B cell (primary cell): Measurements from ENCODE around the gene RSPO4. TPM values are rescaled to one million over a fixed set of nuclear protein-coding genes. Genes with fewer than 3 reads are reported as not detected.

Experiments
- ATAC-seq: fragments of 200-7000 bp; cut with Tn5 transposase; one replicate; pipeline ENCODE4 v1.10.0; 2021; ENCODE audit warnings: low read depth, mild to moderate bottlenecking, moderate number of reproducible peaks, moderate library complexity
- CTCF ChIA-PET: fragments of 350-600 bp; sonication (Branson Sonifier 250); formaldehyde crosslinking; loops from one replicate; lab custom pipeline; 2021; ENCODE audit warnings: antibody characterized with exemption, inconsistent platforms; lab: Charles Lee
- POLR2A ChIA-PET: fragments of 350-600 bp; sonication (Branson Sonifier 250); formaldehyde crosslinking; loops from one replicate; lab custom pipeline; 2021; ENCODE audit warnings: antibody characterized with exemption; lab: Charles Lee
- DNase-seq: peaks from one replicate; pipeline ENCODE4 v3.0.0; 2013
- H2AFZ ChIP-seq: 2 replicates; pipeline ENCODE4 v1.6.1; 2012; ENCODE audit warnings: mild to moderate bottlenecking, low read depth, low read length; ENCODE audit not compliant: insufficient read depth, poor library complexity, severe bottlenecking
- H3K27ac ChIP-seq, 2 donors: 1 replicate in 1 of 2; 2 replicates in 1 of 2; pipeline ENCODE4 v1.5.1; 2012 to 2013; ENCODE audit warnings: low read length in 2 of 2, mild to moderate bottlenecking in 2 of 2, moderate library complexity in 1 of 2
- H3K27me3 ChIP-seq, 4 experiments: fragments of 200-600 bp in 1 of 4; sonication (generic) in 1 of 4; replicated peaks in 1 of 4; 1 replicate in 2 of 4; 2 replicates in 2 of 4; pipeline versions ENCODE4 v1.6.1 to v1.7.0; 2013 to 2016; ENCODE audit warnings: low read length in 3 of 4, mild to moderate bottlenecking in 2 of 4, mixed read lengths in 1 of 4, moderate library complexity in 1 of 4; ENCODE audit not compliant: insufficient read depth in 4 of 4, control insufficient read depth in 3 of 4; ENCODE audit errors: control extremely low read depth in 1 of 4
- H3K36me3 ChIP-seq, 2 experiments: replicated peaks in 1 of 2; 1 replicate in 1 of 2; 2 replicates in 1 of 2; pipeline versions ENCODE4 v1.6.1 to v1.7.1; 2013; ENCODE audit warnings: low read length in 1 of 2; ENCODE audit not compliant: insufficient read depth in 2 of 2, control insufficient read depth in 1 of 2; ENCODE audit errors: control extremely low read depth in 1 of 2, extremely low read depth in 1 of 2
- H3K4me1 ChIP-seq, 2 donors: fragments of 200-600 bp in 1 of 2; sonication (generic) in 1 of 2; 1 replicate in 1 of 2; 2 replicates in 1 of 2; pipeline versions ENCODE4 v1.5.1 to v1.6.1; 2013 to 2017; ENCODE audit warnings: low read length in 2 of 2; ENCODE audit not compliant: control insufficient read depth in 2 of 2, insufficient read depth in 2 of 2
- H3K4me2 ChIP-seq: replicated peaks from 2 replicates; pipeline ENCODE3; 2012; ENCODE audit warnings: mild to moderate bottlenecking, low read depth, low read length; ENCODE audit not compliant: poor library complexity, severe bottlenecking
- H3K4me3 ChIP-seq, 5 experiments: fragments of 200-600 bp in 1 of 5; sonication (generic) in 1 of 5; 1 replicate in 3 of 5; 2 replicates in 2 of 5; pipeline versions ENCODE4 v1.5.1 to v1.7.0; 2011 to 2016; ENCODE audit warnings: low read length in 4 of 5, mild to moderate bottlenecking in 4 of 5, low read depth in 2 of 5, control low read depth in 1 of 5, moderate library complexity in 1 of 5; ENCODE audit not compliant: insufficient read depth in 1 of 5; ENCODE audit errors: control extremely low read depth in 1 of 5, extremely low read depth in 1 of 5
- H3K79me2 ChIP-seq: fragments of 200-600 bp; sonication (generic); one replicate; pipeline ENCODE4 v1.6.0; 2016; ENCODE audit warnings: low read length; ENCODE audit not compliant: control insufficient read depth, insufficient read depth
- H3K9ac ChIP-seq: fragments of 200-600 bp; sonication (generic); 2 replicates; pipeline ENCODE4 v1.6.1; 2017; ENCODE audit warnings: mild to moderate bottlenecking, low read length, moderate library complexity
- H3K9me3 ChIP-seq, 3 donors: one replicate each; pipeline versions ENCODE4 v1.6.1 to v1.7.1; 2013; ENCODE audit warnings: low read length in 2 of 3; ENCODE audit not compliant: control insufficient read depth in 2 of 3, insufficient read depth in 1 of 3; ENCODE audit errors: control extremely low read depth in 1 of 3
- H4K20me1 ChIP-seq: 2 replicates; pipeline ENCODE4 v1.6.0; 2012; ENCODE audit warnings: mild to moderate bottlenecking, low read length; ENCODE audit not compliant: insufficient read depth, control insufficient read depth, poor library complexity, severe bottlenecking
- H3K27ac Mint-ChIP-seq: one replicate; pipeline ENCODE4 v1.8.0; 2021; ENCODE audit warnings: mixed read lengths
- H3K27me3 Mint-ChIP-seq: one replicate; pipeline ENCODE4 v1.8.0; 2021; ENCODE audit warnings: mixed read lengths
- H3K4me1 Mint-ChIP-seq: one replicate; pipeline ENCODE4 v1.8.0; 2021; ENCODE audit warnings: mixed read lengths
- H3K4me3 Mint-ChIP-seq: one replicate; pipeline ENCODE4 v1.8.0; 2021; ENCODE audit warnings: mixed read lengths
- H3K9me3 Mint-ChIP-seq: one replicate; pipeline ENCODE4 v1.8.0; 2022; ENCODE audit warnings: mixed read lengths; ENCODE audit not compliant: insufficient read depth
- CTCF ChIP-seq: fragments of 200-600 bp; IDR thresholded peaks from one replicate; pipeline ENCODE4 v1.8.0; 2022; ENCODE audit warnings: antibody characterized with exemption, mild to moderate bottlenecking
- EZH2 ChIP-seq: IDR thresholded peaks from 2 replicates; pipeline ENCODE4 v1.6.1; 2012; ENCODE audit warnings: borderline replicate concordance, low read depth, mild to moderate bottlenecking, moderate library complexity, low read length; ENCODE audit not compliant: insufficient read depth, poor library complexity, severe bottlenecking
- WGBS: methylation state at CpG from one replicate; pipeline ENCODE4 v1.1.5; 2013; ENCODE audit warnings: missing lambda C conversion rate; ENCODE audit not compliant: insufficient coverage; 5-methylcytosine and 5-hydroxymethylcytosine counted together
- intact Hi-C: fragments of 100-400 bp; cut with micrococcal nuclease; formaldehyde crosslinking; loops from one replicate; pipeline ENCODE4 v1.10.0; 2022
- polyA plus RNA-seq: library from polyadenylated mRNA; depleted of rRNA; stranded (reverse); fragments of >200 nt; gene quantifications from 2 replicates; pipeline ENCODE4 v1.2.3, GENCODE V29; 2012
- total RNA-seq, 2 donors: library from RNA; stranded (reverse); fragments of 120-200 nt in 1 of 2; gene quantifications; 1 replicate in 1 of 2; 2 replicates in 1 of 2; pipeline versions ENCODE4 v1.2.3 to v1.2.4, GENCODE V29; 2013 to 2022

The RSPO4 gene
- total and polyA plus RNA-seq, 2 donors (not counting 1 experiment from before 2014, with no cell fraction given): 0.04 to 0.37 TPM

- no peak overlapping the region for H3K27ac Mint-ChIP-seq
- intact Hi-C loops: no loop called here
- 90% methylated on average over 8 of the region's 9 CpGs for WGBS
Measured at GRCh38 chr20:972256-972655, 29.9 kb downstream of the RSPO4 start.

GRCh38 chr20:971346-971745 is 30.8 kb downstream of the RSPO4 start:
- no peaks in the 10 kb centered on the region for H3K4me1 ChIP-seq
- H2AFZ ChIP-seq: no peak overlapping the region
- CTCF ChIA-PET: interaction anchor here (1.2 kb wide), 1 partner anchor 16 kb away, joined by 4 read pairs; no protein-coding TSS in a partner anchor
- intact Hi-C loops: no loop called here
- no CpG with 5 or more reads among the region's 2 CpGs for WGBS
- H3K27me3 Mint-ChIP-seq: peaks cover 14% of the 10 kb centered on the region
- H3K27me3 ChIP-seq: peaks cover 0 to 7% (median 0%) of the 10 kb centered on the region in 4 experiments
- no peak for DNase-seq
- H3K9me3 ChIP-seq: peaks cover 0 to 9% (median 0%) of the 10 kb centered on the region in 3 donors
- H3K36me3 ChIP-seq: no peaks in the 10 kb centered on the region
- H4K20me1 ChIP-seq: no peaks in the 10 kb centered on the region
- no peaks in the 10 kb centered on the region for H3K79me2 ChIP-seq
- TF ChIP-seq CTCF: no peak
- no peak for TF ChIP-seq EZH2
- H3K9me3 Mint-ChIP-seq: no peaks in the 10 kb centered on the region
- no peak overlapping the region for H3K4me3 ChIP-seq
- POLR2A ChIA-PET: no interaction called here
- H3K9ac ChIP-seq: no peak overlapping the region
- H3K4me2 ChIP-seq: no peak overlapping the region
- no peaks in the 10 kb centered on the region for H3K4me1 Mint-ChIP-seq
- ATAC-seq: no peak
- H3K27ac Mint-ChIP-seq: no peak overlapping the region
- no peak overlapping the region for H3K27ac ChIP-seq
- no peak overlapping the region for H3K4me3 Mint-ChIP-seq

More at GRCh38 chr20:972256-972655, 29.9 kb downstream of the RSPO4 start:
- no peaks in the 10 kb centered on the region for H3K4me1 ChIP-seq
- ATAC-seq: no peak
- Mint-ChIP-seq H3K9me3 (no peaks in the 10 kb centered on the region), H3K4me1 (no peaks in the 10 kb centered on the region), H3K4me3 (no peak overlapping the region), H3K27me3 (peaks cover 11% of the 10 kb centered on the region)
- ChIA-PET CTCF (interaction anchor here (1.2 kb wide), 1 partner anchor 17 kb away, joined by 4 read pairs; no protein-coding TSS in a partner anchor), POLR2A (no interaction called here)
- H3K27ac ChIP-seq: no peak overlapping the region
- H3K4me3 ChIP-seq: no peak overlapping the region
- H3K36me3 ChIP-seq: no peaks in the 10 kb centered on the region
- no peak overlapping the region for H3K4me2 ChIP-seq
- H2AFZ ChIP-seq: no peak overlapping the region
- H4K20me1 ChIP-seq: no peaks in the 10 kb centered on the region
- H3K27me3 ChIP-seq: peaks cover 0 to 7% (median 0%) of the 10 kb centered on the region in 4 experiments
- peaks cover 0 to 9% (median 0%) of the 10 kb centered on the region in 3 donors for H3K9me3 ChIP-seq
- no peak for DNase-seq
- TF ChIP-seq EZH2 (no peak), CTCF (no peak)
- no peak overlapping the region for H3K9ac ChIP-seq
- no peaks in the 10 kb centered on the region for H3K79me2 ChIP-seq
